Measurements from ENCODE around the gene RPL18. TPM values are rescaled to one million over a fixed set of nuclear protein-coding genes. Genes with fewer than 3 reads are reported as not detected.
A peak's percentile ranks its signal among the peaks of the same experiment; 100 is the strongest.

Gene RPL18
- total and polyA plus RNA-seq, 2 experiments from 2014 or later = 1,898 to 2,011 TPM

GRCh38 chr19:48608798-48609263 lies 10.1 kb downstream of the RPL18 start:
- peak; percentile 82 for DNase-seq (ENCODE audit: low spot score)
- H3K9me3 Mint-ChIP-seq = no peaks in the 10 kb centered on the region; the same call in 2 of the 3 replicates
- peaks cover 8% of the 10 kb centered on the region for H3K36me3 Mint-ChIP-seq (ENCODE audit: low read depth)
- H3K4me2 ChIP-seq = no peak overlapping the region
- no peak overlapping the region for H3K4me3 ChIP-seq
- no peaks in the 10 kb centered on the region for H3K36me3 ChIP-seq (ENCODE audit: insufficient read depth)
- peaks cover 7% of the 10 kb centered on the region for H3K4me1 Mint-ChIP-seq
- H3F3A ChIP-seq (replicated peaks; ENCODE audit: low read depth) = peaks cover 5% of the 10 kb centered on the region; the same call in 1 of the 2 replicates
- TF ChIP-seq, protein P1, sequence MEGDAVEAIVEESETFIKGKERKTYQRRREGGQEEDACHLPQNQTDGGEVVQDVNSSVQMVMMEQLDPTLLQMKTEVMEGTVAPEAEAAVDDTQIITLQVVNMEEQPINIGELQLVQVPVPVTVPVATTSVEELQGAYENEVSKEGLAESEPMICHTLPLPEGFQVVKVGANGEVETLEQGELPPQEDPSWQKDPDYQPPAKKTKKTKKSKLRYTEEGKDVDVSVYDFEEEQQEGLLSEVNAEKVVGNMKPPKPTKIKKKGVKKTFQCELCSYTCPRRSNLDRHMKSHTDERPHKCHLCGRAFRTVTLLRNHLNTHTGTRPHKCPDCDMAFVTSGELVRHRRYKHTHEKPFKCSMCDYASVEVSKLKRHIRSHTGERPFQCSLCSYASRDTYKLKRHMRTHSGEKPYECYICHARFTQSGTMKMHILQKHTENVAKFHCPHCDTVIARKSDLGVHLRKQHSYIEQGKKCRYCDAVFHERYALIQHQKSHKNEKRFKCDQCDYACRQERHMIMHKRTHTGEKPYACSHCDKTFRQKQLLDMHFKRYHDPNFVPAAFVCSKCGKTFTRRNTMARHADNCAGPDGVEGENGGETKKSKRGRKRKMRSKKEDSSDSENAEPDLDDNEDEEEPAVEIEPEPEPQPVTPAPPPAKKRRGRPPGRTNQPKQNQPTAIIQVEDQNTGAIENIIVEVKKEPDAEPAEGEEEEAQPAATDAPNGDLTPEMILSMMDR (conservative IDR thresholded peaks at IDR 0.05; ENCODE audit: low read depth in 2 of 2) = peak; percentile 64 to 89
- TF ChIP-seq JUNB (IDR thresholded peaks at IDR 0.05; ENCODE audit: unreplicated experiment) = no peak
- ATAC-seq = peak; percentile 79
- H3K27ac Mint-ChIP-seq = peak overlapping the region; percentile 84; the same call in 1 of the 2 replicates
- H3K27me3 ChIP-seq (ENCODE audit: insufficient read depth) = no peaks in the 10 kb centered on the region
- no peaks in the 10 kb centered on the region for H3K79me2 ChIP-seq (replicated peaks; ENCODE audit: insufficient read depth)
- peak overlapping the region; percentile 23; the same call in 1 of the 3 replicates for H3K4me3 Mint-ChIP-seq
- H3K4me1 ChIP-seq (ENCODE audit: insufficient read depth) = peaks cover 4% of the 10 kb centered on the region; the same call in 1 of the 2 replicates
- H3K27ac ChIP-seq (ENCODE audit: low read depth) = no peak overlapping the region
- peaks cover 17% of the 10 kb centered on the region for H3K27me3 Mint-ChIP-seq (ENCODE audit: insufficient read depth, low read depth, poor library complexity)
- H4K20me1 ChIP-seq (replicated peaks; ENCODE audit: insufficient read depth) = no peaks in the 10 kb centered on the region
- 0 out of 2 replicates have a peak overlapping the region, but pooled peaks have one; percentile 76 for H2AFZ ChIP-seq
- H3K9me2 ChIP-seq (ENCODE audit: insufficient read depth) = no peaks in the 10 kb centered on the region

DNA sequence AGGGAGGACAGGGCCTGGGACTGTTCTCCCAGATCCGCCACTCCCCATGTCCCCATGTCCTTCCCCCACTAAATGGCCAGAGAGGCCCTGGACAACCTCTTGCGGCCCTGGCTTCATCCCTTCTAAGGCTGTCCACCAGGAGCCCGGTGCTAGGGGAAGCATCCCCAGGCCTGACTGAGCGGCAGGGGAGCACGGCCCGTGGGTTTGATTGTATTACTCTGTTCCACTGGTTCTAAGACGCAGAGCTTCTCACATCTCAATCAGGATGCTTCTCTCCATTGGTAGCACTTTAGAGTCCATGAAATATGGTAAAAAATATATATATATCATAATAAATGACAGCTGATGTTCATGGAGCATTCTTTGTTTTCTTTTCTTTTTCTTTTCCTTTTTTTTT lies 11.6 kb downstream of the RPL18 start:
- H3K27ac ChIP-seq (ENCODE audit: low read depth) = no peak overlapping the region
- ATAC-seq = no peak
- H3K4me1 ChIP-seq (ENCODE audit: insufficient read depth) = no peaks in the 10 kb centered on the region
- H4K20me1 ChIP-seq (replicated peaks; ENCODE audit: insufficient read depth) = no peaks in the 10 kb centered on the region
- no peaks in the 10 kb centered on the region for H3F3A ChIP-seq (replicated peaks; ENCODE audit: low read depth)
- H2AFZ ChIP-seq = no peak overlapping the region
- DNase-seq (ENCODE audit: low spot score) = no peak
- no peak overlapping the region for H3K27ac Mint-ChIP-seq
- H3K4me2 ChIP-seq = no peak overlapping the region
- H3K36me3 ChIP-seq (ENCODE audit: insufficient read depth) = no peaks in the 10 kb centered on the region
- H3K79me2 ChIP-seq (replicated peaks; ENCODE audit: insufficient read depth) = no peaks in the 10 kb centered on the region
- H3K4me1 Mint-ChIP-seq = peaks cover 6% of the 10 kb centered on the region; the same call in 2 of the 3 replicates
- H3K27me3 ChIP-seq (ENCODE audit: insufficient read depth) = no peaks in the 10 kb centered on the region
- peaks cover 15% of the 10 kb centered on the region for H3K27me3 Mint-ChIP-seq (ENCODE audit: insufficient read depth, low read depth, poor library complexity)
- H3K4me3 ChIP-seq = no peak overlapping the region
- H3K9me3 Mint-ChIP-seq = no peaks in the 10 kb centered on the region; the same call in 2 of the 3 replicates
- H3K36me3 Mint-ChIP-seq (ENCODE audit: low read depth) = peaks cover 5% of the 10 kb centered on the region
- H3K9me2 ChIP-seq (ENCODE audit: insufficient read depth) = no peaks in the 10 kb centered on the region
- no peak overlapping the region for H3K4me3 Mint-ChIP-seq
- TF ChIP-seq JUNB (IDR thresholded peaks at IDR 0.05; ENCODE audit: unreplicated experiment) = no peak
- TF ChIP-seq EZH2phosphoT487 (IDR thresholded peaks at IDR 0.05; ENCODE audit: unreplicated experiment) = no peak
- TF ChIP-seq CREB1 (CRISPR knock-in tag; IDR thresholded peaks at IDR 0.05; ENCODE audit: low read depth) = no peak
- TF ChIP-seq STAT1 (IDR thresholded peaks at IDR 0.05; ENCODE audit: unreplicated experiment) = no peak
- TF ChIP-seq ZNF331 (CRISPR knock-in tag; IDR thresholded peaks at IDR 0.05; ENCODE audit: low read depth) = no peak
- TF ChIP-seq EZH2 (IDR thresholded peaks at IDR 0.05; ENCODE audit: low read depth, unreplicated experiment) = no peak
- TF ChIP-seq, protein P2, sequence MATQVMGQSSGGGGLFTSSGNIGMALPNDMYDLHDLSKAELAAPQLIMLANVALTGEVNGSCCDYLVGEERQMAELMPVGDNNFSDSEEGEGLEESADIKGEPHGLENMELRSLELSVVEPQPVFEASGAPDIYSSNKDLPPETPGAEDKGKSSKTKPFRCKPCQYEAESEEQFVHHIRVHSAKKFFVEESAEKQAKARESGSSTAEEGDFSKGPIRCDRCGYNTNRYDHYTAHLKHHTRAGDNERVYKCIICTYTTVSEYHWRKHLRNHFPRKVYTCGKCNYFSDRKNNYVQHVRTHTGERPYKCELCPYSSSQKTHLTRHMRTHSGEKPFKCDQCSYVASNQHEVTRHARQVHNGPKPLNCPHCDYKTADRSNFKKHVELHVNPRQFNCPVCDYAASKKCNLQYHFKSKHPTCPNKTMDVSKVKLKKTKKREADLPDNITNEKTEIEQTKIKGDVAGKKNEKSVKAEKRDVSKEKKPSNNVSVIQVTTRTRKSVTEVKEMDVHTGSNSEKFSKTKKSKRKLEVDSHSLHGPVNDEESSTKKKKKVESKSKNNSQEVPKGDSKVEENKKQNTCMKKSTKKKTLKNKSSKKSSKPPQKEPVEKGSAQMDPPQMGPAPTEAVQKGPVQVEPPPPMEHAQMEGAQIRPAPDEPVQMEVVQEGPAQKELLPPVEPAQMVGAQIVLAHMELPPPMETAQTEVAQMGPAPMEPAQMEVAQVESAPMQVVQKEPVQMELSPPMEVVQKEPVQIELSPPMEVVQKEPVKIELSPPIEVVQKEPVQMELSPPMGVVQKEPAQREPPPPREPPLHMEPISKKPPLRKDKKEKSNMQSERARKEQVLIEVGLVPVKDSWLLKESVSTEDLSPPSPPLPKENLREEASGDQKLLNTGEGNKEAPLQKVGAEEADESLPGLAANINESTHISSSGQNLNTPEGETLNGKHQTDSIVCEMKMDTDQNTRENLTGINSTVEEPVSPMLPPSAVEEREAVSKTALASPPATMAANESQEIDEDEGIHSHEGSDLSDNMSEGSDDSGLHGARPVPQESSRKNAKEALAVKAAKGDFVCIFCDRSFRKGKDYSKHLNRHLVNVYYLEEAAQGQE (IDR thresholded peaks at IDR 0.05; ENCODE audit: unreplicated experiment) = no peak
- no peak for TF ChIP-seq ZNF462 (CRISPR knock-in tag; IDR thresholded peaks at IDR 0.05)
- TF ChIP-seq NANOG (IDR thresholded peaks at IDR 0.05; ENCODE audit: borderline replicate concordance) = no peak
